Mesothelial cell of epicardium (in vitro differentiated cells): Measurements from ENCODE around the gene IL20. TPM values are rescaled to one million over a fixed set of nuclear protein-coding genes. Genes with fewer than 3 reads are reported as not detected.

Experiments
- DNase-seq, 2 experiments: peaks; one replicate each; pipeline ENCODE4 v3.0.0; 2021; ENCODE audit warnings: low spot score in 2 of 2; ENCODE audit not compliant: unreplicated experiment in 2 of 2
- H3K27ac Mint-ChIP-seq: 2 replicates; pipeline ENCODE4 v1.8.0; 2021; ENCODE audit warnings: mixed read lengths
- H3K27me3 Mint-ChIP-seq: 2 replicates; pipeline ENCODE4 v1.8.0; 2021; ENCODE audit warnings: low read depth, mixed read lengths
- H3K36me3 Mint-ChIP-seq: 2 replicates; pipeline ENCODE4 v1.8.0; 2021; ENCODE audit warnings: mixed read lengths
- H3K4me1 Mint-ChIP-seq: 2 replicates; pipeline ENCODE4 v1.8.0; 2021; ENCODE audit warnings: mixed read lengths
- H3K4me3 Mint-ChIP-seq: 2 replicates; pipeline ENCODE4 v1.8.0; 2021; ENCODE audit warnings: mild to moderate bottlenecking, moderate library complexity, mixed read lengths
- H3K9me3 Mint-ChIP-seq: 2 replicates; pipeline ENCODE4 v1.8.0; 2021; ENCODE audit warnings: mixed read lengths
- CTCF ChIP-seq: fragments of 200-600 bp; sonication (generic); IDR thresholded peaks from one replicate; pipeline ENCODE4 v1.5.0; 2021; ENCODE audit warnings: antibody characterized with exemption; ENCODE audit not compliant: unreplicated experiment
- total RNA-seq: library from RNA; stranded (reverse); gene quantifications from 3 replicates; pipeline ENCODE4 v1.2.1, GENCODE V29; 2021

The IL20 gene
- total RNA-seq, 1 donor from 2014 or later: not detected

- Mint-ChIP-seq H3K36me3 (no peaks in the 10 kb centered on the region), H3K4me3 (no peak overlapping the region), H3K27ac (no peak overlapping the region), H3K4me1 (no peaks in the 10 kb centered on the region), H3K9me3 (peaks cover 4% of the 10 kb centered on the region), H3K27me3 (peaks cover 60% of the 10 kb centered on the region)
- TF ChIP-seq CTCF: no peak
- no peak for DNase-seq
Observed at GRCh38 chr1:206868264-206868663, 2.8 kb downstream of the IL20 start.

GRCh38 chr1:206872139-206872538 lies 6.7 kb downstream of the IL20 start:
- Mint-ChIP-seq H3K27me3 (peaks cover 30% of the 10 kb centered on the region), H3K36me3 (peaks cover 1% of the 10 kb centered on the region), H3K9me3 (peaks cover 22% of the 10 kb centered on the region), H3K27ac (no peak overlapping the region), H3K4me1 (no peaks in the 10 kb centered on the region), H3K4me3 (no peak overlapping the region)
- DNase-seq: no peak
- no peak for TF ChIP-seq CTCF

GRCh38 chr1:206873603-206874188 lies 8.3 kb downstream of the IL20 start:
- no peak for DNase-seq
- Mint-ChIP-seq H3K9me3 (peaks cover 34% of the 10 kb centered on the region), H3K27me3 (peaks cover 16% of the 10 kb centered on the region), H3K27ac (no peak overlapping the region), H3K36me3 (peaks cover 1% of the 10 kb centered on the region), H3K4me1 (no peaks in the 10 kb centered on the region), H3K4me3 (no peak overlapping the region)
- TF ChIP-seq CTCF: no peak

GRCh38 chr1:206875752-206876377 lies 10.4 kb downstream of the IL20 start:
- peaks cover 1% of the 10 kb centered on the region for H3K36me3 Mint-ChIP-seq
- no peaks in the 10 kb centered on the region for H3K4me1 Mint-ChIP-seq
- no peak overlapping the region for H3K4me3 Mint-ChIP-seq
- no peak for TF ChIP-seq CTCF
- H3K27me3 Mint-ChIP-seq: no peaks in the 10 kb centered on the region
- peaks cover 48% of the 10 kb centered on the region for H3K9me3 Mint-ChIP-seq
- H3K27ac Mint-ChIP-seq: no peak overlapping the region
- DNase-seq: no peak

- H3K27me3 Mint-ChIP-seq: no peaks in the 10 kb centered on the region
- H3K36me3 Mint-ChIP-seq: peaks cover 1% of the 10 kb centered on the region
- peaks cover 54% of the 10 kb centered on the region for H3K9me3 Mint-ChIP-seq
- H3K4me3 Mint-ChIP-seq: no peak overlapping the region
- no peak overlapping the region for H3K27ac Mint-ChIP-seq
- no peak for TF ChIP-seq CTCF
- no peak for DNase-seq
- no peaks in the 10 kb centered on the region for H3K4me1 Mint-ChIP-seq
Observed at GRCh38 chr1:206878456-206878855, 13.0 kb downstream of the IL20 start.

GRCh38 chr1:206880314-206880713 lies 14.9 kb downstream of the IL20 start:
- Mint-ChIP-seq H3K27me3 (peaks cover 3% of the 10 kb centered on the region), H3K4me1 (no peaks in the 10 kb centered on the region), H3K9me3 (peaks cover 50% of the 10 kb centered on the region), H3K36me3 (no peaks in the 10 kb centered on the region), H3K4me3 (no peak overlapping the region), H3K27ac (no peak overlapping the region)
- TF ChIP-seq CTCF: no peak
- DNase-seq: no peak
